ENCODE data around the gene SLC2A4RG.

Gene SLC2A4RG, protein sequence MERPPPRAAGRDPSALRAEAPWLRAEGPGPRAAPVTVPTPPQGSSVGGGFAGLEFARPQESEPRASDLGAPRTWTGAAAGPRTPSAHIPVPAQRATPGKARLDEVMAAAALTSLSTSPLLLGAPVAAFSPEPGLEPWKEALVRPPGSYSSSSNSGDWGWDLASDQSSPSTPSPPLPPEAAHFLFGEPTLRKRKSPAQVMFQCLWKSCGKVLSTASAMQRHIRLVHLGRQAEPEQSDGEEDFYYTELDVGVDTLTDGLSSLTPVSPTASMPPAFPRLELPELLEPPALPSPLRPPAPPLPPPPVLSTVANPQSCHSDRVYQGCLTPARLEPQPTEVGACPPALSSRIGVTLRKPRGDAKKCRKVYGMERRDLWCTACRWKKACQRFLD

DNA sequence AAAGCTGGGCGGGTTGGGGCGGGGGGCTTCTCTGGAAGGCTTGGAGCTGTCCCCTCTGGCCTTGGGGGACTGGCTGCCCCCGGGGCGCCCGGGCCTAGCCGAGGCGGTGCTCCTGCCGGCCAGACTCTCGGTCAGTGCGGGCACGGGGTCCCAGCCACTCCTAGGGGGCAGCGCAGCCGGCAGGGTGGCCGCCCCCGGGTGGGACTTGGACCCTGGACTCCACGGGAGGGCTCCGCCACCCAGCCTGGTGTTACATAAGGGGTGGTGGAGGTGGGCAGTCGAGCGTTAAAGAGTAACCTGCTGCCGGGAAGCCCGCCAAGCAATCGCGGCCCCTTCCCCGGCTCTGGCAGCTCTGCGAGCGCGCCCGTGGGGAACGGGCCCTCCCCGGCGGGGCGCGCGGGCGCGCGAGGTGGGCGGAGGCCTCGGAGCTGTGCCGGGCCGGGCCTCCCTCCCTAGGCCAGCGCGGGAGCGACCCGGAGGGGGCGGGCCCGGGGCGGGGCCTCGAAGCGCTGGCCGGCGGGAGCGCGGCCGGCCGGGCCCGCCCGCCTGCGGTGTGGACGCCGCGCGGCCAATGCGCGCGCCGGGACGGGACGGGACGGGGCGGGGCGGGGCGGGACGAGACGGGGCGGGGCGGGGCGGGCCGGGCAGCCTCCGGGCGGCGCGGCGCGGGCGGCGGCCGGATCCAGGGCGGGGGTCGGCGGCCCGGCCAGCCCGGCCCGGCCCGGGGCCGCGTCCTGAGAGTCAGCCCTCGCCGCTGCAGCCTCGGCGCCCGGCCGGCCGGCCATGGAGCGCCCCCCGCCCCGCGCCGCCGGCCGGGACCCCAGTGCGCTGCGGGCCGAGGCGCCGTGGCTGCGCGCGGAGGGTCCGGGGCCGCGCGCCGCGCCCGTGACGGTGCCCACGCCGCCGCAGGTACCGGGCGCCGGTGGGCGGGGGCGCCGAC is at the start of gene SLC2A4RG:
TSS of gene SLC2A4RG (plus strand) at position 647 of the 940 bp plus-strand sequence. CDS start at position 784, 137 bp downstream.
- peak; percentile 82 for DNase-seq

DNA sequence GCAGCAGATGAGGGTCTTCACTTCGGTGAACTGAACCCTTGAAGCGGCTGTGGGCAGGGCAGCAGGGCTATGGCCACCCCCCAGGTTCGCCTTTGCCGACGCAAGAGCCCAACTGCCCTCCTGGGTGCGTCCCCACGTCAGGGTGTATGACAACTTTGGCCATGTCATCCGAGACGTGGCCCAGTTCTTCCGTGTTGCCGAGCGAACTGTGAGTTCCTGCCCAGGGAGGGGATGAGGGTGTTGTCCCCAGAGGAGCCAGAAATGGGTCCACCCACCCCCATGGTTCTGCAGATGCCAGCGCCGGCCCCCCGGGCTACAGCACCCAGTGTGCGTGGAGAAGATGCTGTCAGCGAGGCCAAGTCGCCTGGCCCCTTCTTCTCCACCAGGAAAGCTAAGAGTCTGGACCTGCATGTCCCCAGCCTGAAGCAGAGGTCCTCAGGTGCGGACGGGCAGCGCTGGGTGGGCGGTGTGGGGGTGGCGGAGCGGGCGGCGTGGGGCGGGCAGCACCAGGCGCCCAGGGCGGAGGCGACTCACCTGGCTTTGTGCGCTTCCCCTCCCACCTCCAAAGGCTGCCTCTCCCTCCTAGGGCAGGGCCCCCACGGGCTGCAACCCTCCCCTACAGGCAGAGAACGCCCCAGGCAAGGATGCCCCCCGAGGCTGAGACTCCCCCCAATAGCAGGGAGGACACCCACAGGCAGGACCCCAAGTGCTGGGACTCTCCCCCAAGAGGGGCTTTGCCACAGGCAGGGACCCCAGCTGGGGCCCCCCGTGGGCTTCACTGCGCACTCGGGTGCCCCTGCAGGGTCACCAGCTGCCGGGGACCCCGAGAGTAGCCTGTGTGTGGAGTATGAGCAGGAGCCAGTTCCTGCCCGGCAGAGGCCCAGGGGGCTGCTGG is 49.3 kb upstream of the SLC2A4RG start:
- no peak for DNase-seq

DNA sequence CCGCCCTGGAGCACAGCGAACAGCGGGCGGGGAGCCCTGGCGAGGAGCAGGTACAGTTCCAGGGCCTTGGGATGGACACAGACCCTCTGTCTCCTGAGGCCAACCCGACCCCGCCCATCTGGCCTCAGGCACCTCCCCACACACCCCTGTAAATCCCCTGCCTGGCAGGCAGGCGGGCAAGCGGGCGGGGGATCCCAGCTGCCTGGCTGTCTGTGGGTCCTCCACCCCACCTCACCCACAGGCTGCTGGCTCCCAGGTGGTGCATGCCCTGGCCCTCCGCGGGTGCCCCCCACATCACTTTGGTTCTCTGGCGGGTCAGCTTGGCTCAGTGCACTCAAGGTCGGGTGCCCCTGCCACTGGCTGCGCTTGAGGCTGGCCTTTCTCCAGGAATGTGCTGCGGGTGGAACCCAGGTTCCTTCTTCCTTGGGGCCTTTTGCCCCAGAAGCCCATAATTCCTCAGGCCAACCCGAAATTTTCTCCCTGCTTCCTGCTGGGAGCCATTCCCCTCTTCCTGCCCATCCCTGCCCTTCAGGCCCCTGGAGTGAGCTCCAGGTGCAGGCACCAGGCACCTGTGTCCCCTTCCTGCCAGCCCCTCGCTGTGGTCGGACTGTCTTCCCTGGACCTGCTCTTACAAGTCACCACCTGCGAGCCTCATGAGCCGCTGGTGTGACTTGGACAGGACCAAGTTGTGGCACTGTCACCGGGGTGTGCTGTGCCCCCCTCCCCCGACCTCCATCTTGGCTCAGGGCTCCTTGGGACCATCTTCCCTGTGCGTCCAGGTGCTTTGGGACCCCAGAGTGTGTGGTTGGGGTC is 48.5 kb upstream of the SLC2A4RG start:
- no peak for DNase-seq

DNA sequence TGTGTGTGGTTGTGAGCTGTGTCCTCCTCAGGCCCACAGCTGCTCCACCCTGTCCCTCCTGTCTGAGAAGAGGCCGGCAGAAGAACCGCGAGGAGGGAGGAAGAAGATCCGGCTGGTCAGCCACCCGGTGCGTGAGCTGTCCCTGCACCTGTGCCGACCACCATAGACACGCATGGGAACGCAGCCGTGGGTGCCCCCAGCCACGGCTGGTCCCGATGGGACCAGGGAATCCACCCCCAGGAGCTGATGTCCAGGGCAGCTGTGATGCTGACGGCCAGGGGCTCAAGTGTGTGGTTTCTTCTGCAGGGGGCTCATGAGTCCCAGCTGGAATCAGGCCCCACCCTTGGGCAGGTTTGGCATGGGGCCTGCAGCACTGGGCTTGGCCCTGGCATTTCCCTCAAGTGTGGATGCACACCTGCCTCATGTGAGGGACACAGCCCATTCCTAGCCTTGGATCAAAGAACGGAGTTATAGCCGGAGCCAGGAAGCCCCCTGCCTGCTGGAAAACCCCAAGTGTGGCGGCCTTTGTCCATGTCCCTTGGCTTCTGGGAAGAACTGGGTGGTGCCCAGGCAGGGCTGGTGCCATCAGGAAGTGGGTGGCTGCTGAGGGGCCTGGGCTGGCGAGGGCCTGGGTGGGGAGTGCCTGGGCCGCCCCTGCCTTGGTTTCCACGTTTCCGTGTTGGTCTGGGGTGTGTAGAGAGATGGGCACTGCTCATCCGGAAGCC is 47.7 kb upstream of the SLC2A4RG start:
- DNase-seq = no peak

DNA sequence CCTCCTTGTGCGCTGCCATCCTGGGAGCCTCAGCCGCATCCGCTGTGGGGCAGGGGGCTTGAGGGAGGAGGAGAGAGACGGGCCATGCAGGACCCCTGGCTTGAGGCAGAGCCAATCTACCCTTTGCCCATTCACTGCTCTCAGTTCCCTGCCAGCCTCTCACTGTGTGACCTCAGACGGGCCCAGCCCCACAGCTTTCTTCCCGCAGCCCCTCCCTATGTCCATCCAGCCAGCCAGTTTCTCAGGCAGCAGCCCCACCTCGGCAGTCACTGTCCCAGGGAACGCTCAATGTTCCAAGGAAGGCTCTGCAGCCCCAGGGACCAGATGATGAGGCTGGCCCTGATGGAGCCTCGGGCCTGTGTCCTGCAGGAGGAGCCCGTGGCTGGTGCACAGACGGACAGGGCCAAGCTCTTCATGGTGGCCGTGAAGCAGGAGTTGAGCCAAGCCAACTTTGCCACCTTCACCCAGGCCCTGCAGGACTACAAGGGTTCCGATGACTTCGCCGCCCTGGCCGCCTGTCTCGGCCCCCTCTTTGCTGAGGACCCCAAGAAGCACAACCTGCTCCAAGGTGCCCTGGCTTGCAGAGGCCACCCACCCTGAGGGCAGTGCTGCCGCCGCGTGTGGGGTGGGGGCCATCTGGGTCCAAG is 47.0 kb upstream of the SLC2A4RG start:
- DNase-seq = no peak

DNA sequence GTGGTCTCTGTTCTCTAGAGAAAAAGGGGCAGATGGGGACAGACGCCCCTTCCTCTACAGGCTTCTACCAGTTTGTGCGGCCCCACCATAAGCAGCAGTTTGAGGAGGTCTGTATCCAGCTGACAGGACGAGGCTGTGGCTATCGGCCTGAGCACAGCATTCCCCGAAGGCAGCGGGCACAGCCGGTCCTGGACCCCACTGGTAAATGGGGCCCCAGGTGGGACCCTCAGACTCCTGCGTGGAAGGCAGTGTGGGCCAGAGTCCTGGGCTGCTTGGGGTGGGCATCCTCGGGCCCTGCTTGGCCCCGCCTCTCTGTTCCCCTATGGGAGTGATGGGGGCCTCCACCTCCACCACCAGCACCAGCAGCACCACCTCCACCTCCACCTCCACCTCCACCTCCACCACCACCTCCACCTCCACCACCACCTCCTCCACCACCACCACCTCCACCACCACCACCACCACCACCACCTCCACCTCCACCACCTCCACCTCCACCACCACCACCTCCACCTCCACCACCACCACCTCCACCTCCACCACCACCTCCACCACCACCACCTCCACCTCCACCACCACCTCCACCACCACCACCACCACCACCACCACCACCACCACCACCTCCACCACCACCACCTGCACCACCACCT is 46.4 kb upstream of the SLC2A4RG start:
- DNase-seq = no peak

DNA sequence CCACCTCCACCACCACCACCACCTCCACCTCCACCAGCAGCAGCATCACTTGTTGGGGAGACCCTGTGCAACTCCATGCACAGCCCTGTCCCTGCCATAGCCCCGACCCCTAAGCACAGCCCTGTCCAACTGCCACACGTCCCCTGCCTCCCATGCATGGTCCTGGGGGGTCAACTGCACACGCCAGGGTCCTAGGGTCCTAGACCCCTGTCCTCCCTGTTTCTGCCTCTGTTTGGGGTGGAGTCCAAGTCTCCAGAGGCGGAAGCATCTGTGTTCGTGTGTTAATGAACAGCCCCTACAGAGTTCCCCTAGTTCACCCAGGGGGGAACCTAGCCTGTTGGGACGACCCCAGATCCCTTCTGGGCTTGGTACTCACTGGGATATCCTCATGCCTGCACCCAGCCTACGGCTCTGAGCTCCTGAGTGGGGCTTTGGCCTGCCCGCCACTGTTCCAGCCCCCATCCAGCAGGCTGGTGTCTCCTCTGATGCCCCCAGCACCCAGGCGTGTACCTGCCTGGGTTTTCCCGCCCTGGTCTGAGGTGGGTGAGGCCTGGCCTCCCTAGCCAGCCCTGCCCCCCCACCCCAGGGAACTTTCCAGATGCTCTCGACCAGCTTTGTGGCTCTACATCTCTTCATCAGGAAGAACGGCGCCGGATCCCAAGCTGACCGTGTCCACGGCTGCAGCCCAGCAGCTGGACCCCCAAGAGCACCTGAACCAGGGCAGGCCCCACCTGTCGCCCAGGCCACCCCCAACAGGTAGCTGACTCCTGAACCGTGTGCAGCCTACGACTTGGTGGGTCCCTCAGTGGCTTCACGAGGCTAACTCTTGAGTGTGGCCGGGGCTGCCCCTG is 45.6 kb upstream of the SLC2A4RG start:
- DNase-seq = no peak

DNA sequence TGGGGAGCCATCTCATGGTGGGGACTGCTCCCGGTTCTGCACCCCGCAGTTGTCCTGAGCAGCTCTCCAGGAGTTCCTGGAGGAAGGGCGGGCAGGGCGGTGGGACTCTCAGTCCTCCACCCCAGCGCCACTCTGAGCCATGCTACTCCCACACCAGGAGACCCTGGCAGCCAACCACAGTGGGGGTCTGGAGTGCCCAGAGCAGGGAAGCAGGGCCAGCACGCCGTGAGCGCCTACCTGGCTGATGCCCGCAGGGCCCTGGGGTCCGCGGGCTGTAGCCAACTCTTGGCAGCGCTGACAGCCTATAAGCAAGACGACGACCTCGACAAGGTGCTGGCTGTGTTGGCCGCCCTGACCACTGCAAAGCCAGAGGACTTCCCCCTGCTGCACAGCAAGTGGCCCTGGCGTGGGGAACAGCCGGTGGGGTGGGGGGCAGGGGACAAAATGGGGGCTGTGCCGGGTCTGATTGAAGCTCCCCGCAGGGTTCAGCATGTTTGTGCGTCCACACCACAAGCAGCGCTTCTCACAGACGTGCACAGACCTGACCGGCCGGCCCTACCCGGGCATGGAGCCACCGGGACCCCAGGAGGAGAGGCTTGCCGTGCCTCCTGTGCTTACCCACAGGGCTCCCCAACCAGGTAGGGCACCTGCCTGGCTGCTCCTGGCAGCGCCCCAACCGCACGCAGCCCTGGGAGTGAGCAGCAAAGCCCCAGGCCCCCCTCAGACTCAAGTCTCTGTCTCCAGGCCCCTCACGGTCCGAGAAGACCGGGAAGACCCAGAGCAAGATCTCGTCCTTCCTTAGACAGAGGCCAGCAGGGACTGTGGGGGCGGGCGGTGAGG is 44.8 kb upstream of the SLC2A4RG start:
- DNase-seq = no peak

DNA sequence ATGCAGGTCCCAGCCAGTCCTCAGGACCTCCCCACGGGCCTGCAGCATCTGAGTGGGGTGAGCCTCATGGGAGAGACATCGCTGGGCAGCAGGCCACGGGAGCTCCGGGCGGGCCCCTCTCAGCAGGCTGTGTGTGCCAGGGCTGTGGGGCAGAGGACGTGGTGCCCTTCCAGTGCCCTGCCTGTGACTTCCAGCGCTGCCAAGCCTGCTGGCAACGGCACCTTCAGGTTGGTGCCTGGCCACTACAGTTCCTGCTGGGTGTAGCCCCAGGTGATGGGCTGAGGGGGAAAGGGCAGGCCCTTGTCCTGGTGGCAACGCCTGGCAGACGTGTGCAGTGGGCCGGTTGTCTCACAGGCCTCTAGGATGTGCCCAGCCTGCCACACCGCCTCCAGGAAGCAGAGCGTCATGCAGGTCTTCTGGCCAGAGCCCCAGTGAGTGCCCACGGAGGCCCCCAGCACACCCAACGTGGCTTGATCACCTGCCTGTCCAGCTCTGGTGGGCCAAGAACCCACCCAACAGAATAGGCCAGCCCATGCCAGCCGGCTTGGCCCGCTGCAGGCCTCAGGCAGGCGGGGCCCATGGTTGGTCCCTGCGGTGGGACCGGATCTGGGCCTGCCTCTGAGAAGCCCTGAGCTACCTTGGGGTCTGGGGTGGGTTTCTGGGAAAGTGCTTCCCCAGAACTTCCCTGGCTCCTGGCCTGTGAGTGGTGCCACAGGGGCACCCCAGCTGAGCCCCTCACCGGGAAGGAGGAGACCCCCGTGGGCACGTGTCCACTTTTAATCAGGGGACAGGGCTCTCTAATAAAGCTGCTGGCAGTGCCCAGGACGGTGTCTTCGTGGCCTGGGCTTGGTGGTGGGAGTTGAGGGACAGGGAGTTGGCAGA is 43.9 kb upstream of the SLC2A4RG start:
- DNase-seq = no peak

DNA sequence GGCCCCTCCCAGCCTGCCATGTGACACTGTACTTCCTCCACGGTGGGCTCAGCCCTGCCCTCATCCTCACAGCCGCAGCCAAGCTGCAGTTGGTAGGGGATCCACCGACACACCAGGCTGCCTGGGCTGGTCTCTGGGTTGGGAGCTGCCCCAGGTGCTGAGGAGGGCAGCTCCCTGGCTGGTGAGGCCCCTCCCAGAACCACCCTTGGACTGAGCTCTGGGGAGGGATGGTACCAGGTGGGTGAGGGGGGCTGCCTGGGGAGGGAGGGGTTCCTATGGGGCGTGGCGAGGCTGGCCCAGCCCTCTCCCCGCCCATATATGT is 43.3 kb upstream of the SLC2A4RG start:
- DNase-seq = no peak

DNA sequence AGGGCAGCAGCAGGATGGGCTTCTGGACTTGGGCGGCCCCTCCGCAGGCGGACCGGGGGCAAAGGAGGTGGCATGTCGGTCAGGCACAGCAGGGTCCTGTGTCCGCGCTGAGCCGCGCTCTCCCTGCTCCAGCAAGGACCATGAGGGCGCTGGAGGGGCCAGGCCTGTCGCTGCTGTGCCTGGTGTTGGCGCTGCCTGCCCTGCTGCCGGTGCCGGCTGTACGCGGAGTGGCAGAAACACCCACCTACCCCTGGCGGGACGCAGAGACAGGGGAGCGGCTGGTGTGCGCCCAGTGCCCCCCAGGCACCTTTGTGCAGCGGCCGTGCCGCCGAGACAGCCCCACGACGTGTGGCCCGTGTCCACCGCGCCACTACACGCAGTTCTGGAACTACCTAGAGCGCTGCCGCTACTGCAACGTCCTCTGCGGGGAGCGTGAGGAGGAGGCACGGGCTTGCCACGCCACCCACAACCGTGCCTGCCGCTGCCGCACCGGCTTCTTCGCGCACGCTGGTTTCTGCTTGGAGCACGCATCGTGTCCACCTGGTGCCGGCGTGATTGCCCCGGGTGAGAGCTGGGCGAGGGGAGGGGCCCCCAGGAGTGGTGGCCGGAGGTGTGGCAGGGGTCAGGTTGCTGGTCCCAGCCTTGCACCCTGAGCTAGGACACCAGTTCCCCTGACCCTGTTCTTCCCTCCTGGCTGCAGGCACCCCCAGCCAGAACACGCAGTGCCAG is 42.8 kb upstream of the SLC2A4RG start, which contains the start of gene TNFRSF6B:
TSS of gene TNFRSF6B (plus strand) at position 25 of the 729 bp plus-strand sequence. CDS start at position 141, 116 bp downstream.
- DNase-seq = no peak

DNA sequence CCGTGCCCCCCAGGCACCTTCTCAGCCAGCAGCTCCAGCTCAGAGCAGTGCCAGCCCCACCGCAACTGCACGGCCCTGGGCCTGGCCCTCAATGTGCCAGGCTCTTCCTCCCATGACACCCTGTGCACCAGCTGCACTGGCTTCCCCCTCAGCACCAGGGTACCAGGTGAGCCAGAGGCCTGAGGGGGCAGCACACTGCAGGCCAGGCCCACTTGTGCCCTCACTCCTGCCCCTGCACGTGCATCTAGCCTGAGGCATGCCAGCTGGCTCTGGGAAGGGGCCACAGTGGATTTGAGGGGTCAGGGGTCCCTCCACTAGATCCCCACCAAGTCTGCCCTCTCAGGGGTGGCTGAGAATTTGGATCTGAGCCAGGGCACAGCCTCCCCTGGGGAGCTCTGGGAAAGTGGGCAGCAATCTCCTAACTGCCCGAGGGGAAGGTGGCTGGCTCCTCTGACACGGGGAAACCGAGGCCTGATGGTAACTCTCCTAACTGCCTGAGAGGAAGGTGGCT is 42.2 kb upstream of the SLC2A4RG start:
- no peak for DNase-seq

DNA sequence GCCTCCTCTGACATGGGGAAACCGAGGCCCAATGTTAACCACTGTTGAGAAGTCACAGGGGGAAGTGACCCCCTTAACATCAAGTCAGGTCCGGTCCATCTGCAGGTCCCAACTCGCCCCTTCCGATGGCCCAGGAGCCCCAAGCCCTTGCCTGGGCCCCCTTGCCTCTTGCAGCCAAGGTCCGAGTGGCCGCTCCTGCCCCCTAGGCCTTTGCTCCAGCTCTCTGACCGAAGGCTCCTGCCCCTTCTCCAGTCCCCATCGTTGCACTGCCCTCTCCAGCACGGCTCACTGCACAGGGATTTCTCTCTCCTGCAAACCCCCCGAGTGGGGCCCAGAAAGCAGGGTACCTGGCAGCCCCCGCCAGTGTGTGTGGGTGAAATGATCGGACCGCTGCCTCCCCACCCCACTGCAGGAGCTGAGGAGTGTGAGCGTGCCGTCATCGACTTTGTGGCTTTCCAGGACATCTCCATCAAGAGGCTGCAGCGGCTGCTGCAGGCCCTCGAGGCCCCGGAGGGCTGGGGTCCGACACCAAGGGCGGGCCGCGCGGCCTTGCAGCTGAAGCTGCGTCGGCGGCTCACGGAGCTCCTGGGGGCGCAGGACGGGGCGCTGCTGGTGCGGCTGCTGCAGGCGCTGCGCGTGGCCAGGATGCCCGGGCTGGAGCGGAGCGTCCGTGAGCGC is 41.6 kb upstream of the SLC2A4RG start:
- DNase-seq = no peak

DNA sequence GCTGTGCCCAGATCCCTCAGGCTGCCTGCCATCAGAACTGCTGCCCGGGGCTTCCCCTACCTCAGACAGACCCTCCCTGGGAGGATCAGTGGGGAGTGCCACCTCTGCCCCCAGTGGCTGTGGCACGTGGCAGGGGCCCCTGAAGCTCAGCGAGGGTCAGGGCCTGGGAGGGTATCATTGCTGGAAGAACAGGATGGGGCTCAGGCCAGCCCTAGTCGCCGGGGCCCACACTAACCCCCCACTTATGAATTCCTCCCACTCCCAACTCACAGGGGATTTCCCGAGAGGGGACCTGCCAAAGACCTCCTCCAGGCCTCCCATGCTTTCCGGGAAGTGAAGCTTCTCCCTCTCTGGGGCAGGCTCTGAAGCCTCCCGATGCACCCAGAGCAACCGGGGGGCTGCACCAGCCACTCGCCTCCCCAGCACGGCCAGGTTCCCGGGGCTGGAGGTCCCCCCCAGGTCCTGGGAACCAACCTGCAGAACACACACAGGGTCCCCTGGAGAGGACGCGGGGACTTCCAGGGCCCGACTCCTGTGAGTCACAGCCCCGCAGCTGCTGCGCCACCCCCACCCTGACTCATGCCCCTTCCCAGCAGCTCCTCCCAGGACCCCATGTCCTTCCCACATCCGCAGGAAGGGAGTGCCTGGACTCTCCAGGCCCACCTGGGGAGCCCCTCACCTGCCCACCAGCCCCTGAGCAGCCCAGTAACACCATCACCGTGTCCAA is 40.7 kb upstream of the SLC2A4RG start:
- DNase-seq = peak; percentile 78

Data from activated CD8-positive, alpha-beta memory T cell treated with anti-CD3 and anti-CD28 coated beads, Interleukin-2, amount 50 U/mL, for 48 hours (primary cell).